Hematopoietic multipotent progenitor cell treated with erythropoietin and hydrocortisone succinate and interleukin-3 and kit ligand, for 15 days (in vitro differentiated cells): Measurements from ENCODE around the gene PRCP.

ENCODE experiments used
- DNase-seq: peaks from one replicate; pipeline ENCODE4 v3.0.0-alpha.2; 2015; ENCODE audit warnings: low spot score

Gene PRCP

GRCh38 chr11:82907371-82907770 lies 7.1 kb upstream of the PRCP start:
- DNase-seq, result no peak

- DNase-seq, result no peak
These were observed 6.7 kb upstream of the PRCP start for GRCh38 chr11:82906931-82907330.

- peak; percentile 75 for DNase-seq
These were observed 6.0 kb upstream of the PRCP start for GRCh38 chr11:82906236-82906635.

GRCh38 chr11:82903843-82904586 lies 3.8 kb upstream of the PRCP start:
- DNase-seq, result no peak

GRCh38 chr11:82902880-82903279 lies 2.6 kb upstream of the PRCP start:
- DNase-seq, result no peak

- DNase-seq, result no peak
These were observed 1.8 kb upstream of the PRCP start for GRCh38 chr11:82901922-82902485.

GRCh38 chr11:82901165-82901921 lies 1.1 kb upstream of the PRCP start, which contains the start of gene DDIAS:
Gene DDIAS, plus strand, starts transcription at chr11:82901736. Its CDS starts 13,003 bp downstream, at chr11:82914739.
- peak; percentile 98 for DNase-seq

- DNase-seq, result no peak
These were observed 313 bp downstream of the PRCP start for GRCh38 chr11:82899957-82900276.

- DNase-seq, result no peak
These were observed 927 bp downstream of the PRCP start for GRCh38 chr11:82899186-82899820.

GRCh38 chr11:82898241-82898640 lies 2.0 kb downstream of the PRCP start:
- DNase-seq, result no peak

GRCh38 chr11:82896183-82896582 lies 4.0 kb downstream of the PRCP start:
- DNase-seq, result no peak

GRCh38 chr11:82895437-82896091 lies 4.7 kb downstream of the PRCP start:
- DNase-seq, result no peak

GRCh38 chr11:82892611-82893169 lies 7.5 kb downstream of the PRCP start:
- DNase-seq, result no peak

- no peak for DNase-seq
These were observed 9.3 kb downstream of the PRCP start for GRCh38 chr11:82890936-82891335.

- DNase-seq, result no peak
These were observed 10.3 kb downstream of the PRCP start for GRCh38 chr11:82890002-82890341.

GRCh38 chr11:82889133-82890001 lies 10.9 kb downstream of the PRCP start:
- DNase-seq, result no peak

- DNase-seq, result no peak
These were observed 16.4 kb downstream of the PRCP start for GRCh38 chr11:82883853-82884252.

GRCh38 chr11:82874646-82875523 lies 25.3 kb downstream of the PRCP start:
- DNase-seq, result no peak

GRCh38 chr11:82873919-82874333 lies 26.3 kb downstream of the PRCP start:
- no peak for DNase-seq
